SU-DHL-6 (cell line): ENCODE measurements around the gene IVD.

Experiments used
- EZH2phosphoT487 ChIP-seq: fragments of 200-600 bp; sonication (generic), shearing (Covaris generic); conservative IDR thresholded peaks from 2 replicates; pipeline ENCODE4 v1.6.1; 2018; ENCODE audit warnings: mild to moderate bottlenecking, antibody characterized with exemption, low read length, moderate library complexity, mixed read lengths
- TF ChIP-seq, protein P1 (sequence below): fragments of 200-600 bp; sonication (generic); IDR thresholded peaks from one replicate; pipeline ENCODE4 v1.5.1; 2017; ENCODE audit warnings: antibody characterized with exemption, mild to moderate bottlenecking, low read length, moderate library complexity; ENCODE audit not compliant: insufficient read depth, poor library complexity, severe bottlenecking

DNA sequence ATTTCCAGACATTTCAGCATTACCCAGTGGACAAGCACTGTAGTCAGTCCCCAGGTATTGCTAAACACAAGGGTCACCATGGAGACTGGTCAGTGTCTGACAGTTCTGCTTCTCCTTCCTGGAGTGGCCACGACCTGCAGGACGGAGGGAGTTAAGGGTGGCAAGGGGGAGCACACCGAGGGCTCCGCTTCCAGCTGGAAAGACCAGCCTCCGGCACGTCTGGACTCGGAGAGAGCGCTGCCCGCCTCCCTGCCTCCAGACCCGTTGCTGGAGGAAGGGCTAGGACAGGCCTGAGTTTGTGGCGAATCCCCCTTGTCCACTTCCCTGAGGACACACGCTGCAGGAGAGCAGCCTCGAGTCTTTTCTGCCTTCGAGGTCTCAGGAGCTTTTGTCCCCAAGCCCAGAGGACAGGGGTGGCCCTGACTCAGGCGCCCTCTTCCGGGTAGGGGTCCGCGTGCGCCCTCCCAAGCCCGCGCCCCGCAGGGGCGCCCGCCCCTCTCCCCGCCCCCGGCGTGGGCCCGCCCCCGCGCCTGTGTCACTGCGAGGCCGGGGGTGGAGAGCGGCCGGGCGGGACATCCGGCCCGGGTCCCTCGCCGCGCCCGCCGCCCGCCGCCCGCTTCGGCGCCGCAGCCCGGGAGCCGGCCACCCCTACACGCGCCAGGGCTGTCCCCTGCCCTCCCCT lies 65.0 kb downstream of the IVD start, which contains the start of gene CHST14:
- TF ChIP-seq, protein P1, sequence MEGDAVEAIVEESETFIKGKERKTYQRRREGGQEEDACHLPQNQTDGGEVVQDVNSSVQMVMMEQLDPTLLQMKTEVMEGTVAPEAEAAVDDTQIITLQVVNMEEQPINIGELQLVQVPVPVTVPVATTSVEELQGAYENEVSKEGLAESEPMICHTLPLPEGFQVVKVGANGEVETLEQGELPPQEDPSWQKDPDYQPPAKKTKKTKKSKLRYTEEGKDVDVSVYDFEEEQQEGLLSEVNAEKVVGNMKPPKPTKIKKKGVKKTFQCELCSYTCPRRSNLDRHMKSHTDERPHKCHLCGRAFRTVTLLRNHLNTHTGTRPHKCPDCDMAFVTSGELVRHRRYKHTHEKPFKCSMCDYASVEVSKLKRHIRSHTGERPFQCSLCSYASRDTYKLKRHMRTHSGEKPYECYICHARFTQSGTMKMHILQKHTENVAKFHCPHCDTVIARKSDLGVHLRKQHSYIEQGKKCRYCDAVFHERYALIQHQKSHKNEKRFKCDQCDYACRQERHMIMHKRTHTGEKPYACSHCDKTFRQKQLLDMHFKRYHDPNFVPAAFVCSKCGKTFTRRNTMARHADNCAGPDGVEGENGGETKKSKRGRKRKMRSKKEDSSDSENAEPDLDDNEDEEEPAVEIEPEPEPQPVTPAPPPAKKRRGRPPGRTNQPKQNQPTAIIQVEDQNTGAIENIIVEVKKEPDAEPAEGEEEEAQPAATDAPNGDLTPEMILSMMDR: no peak
- no peak for TF ChIP-seq EZH2phosphoT487
